Esophagus muscularis mucosa (tissue), 4 donors: Measurements from ENCODE around the gene EMP1. TPM values are rescaled to one million over a fixed set of nuclear protein-coding genes. Genes with fewer than 3 reads are reported as not detected.

Experiments used
- DNase-seq: peaks from one replicate; pipeline ENCODE4 v3.0.0-alpha.2; 2017; ENCODE audit errors: extremely low spot score
- H3K27ac ChIP-seq, 4 donors: fragments of 200-600 bp; sonication (generic); replicated peaks in 1 of 4; 1 replicate in 3 of 4; 2 replicates in 1 of 4; pipeline ENCODE4 v1.5.1; 2016 to 2019; ENCODE audit warnings: mild to moderate bottlenecking in 1 of 4
- H3K27me3 ChIP-seq, 4 donors: fragments of 200-600 bp; sonication (generic); one replicate each; pipeline versions ENCODE4 v1.5.1 to v1.6.0; 2016 to 2019
- H3K36me3 ChIP-seq, 4 donors: fragments of 200-600 bp; sonication (generic); one replicate each; pipeline ENCODE4 v1.5.1; 2016 to 2019
- H3K4me1 ChIP-seq, 4 donors: fragments of 200-600 bp; sonication (generic); one replicate each; pipeline ENCODE4 v1.5.1; 2016 to 2019
- H3K4me3 ChIP-seq, 4 donors: fragments of 200-600 bp; sonication (generic); 1 replicate in 2 of 4; 2 replicates in 2 of 4; pipeline ENCODE4 v1.5.1; 2016 to 2019; ENCODE audit warnings: mild to moderate bottlenecking in 4 of 4, moderate library complexity in 1 of 4
- H3K9me3 ChIP-seq, 4 donors: fragments of 200-600 bp; sonication (generic); 1 replicate in 3 of 4; 2 replicates in 1 of 4; pipeline ENCODE4 v1.5.1; 2016 to 2019
- CTCF ChIP-seq, 3 experiments: fragments of 200-600 bp in 2 of 3; fragments of 450-650 bp in 1 of 3; sonication (generic) in 2 of 3; IDR thresholded peaks; one replicate each; pipeline ENCODE4 v1.5.1; 2017 to 2019; ENCODE audit warnings: antibody characterized with exemption in 3 of 3, mild to moderate bottlenecking in 2 of 3, moderate library complexity in 1 of 3
- EP300 ChIP-seq: sonication (generic); formaldehyde crosslinking; IDR thresholded peaks from one replicate; pipeline ENCODE4 v1.6.1; 2017; ENCODE audit warnings: antibody characterized with exemption
- POLR2A ChIP-seq: fragments of 450-650 bp; IDR thresholded peaks from one replicate; pipeline ENCODE4 v1.6.1; 2017; ENCODE audit warnings: antibody characterized with exemption, moderate library complexity, mild to moderate bottlenecking, low read depth
- POLR2AphosphoS5 ChIP-seq, 2 donors: sonication (generic); formaldehyde crosslinking; IDR thresholded peaks; one replicate each; pipeline ENCODE4 v1.6.1; 2017; ENCODE audit warnings: antibody characterized with exemption in 2 of 2
- WGBS: methylation state at CpG from one replicate; pipeline ENCODE4 v1.1.5; 2018; 5-methylcytosine and 5-hydroxymethylcytosine counted together
- intact Hi-C: fragments of 100-400 bp; cut with DNase I; formaldehyde crosslinking; loops from one replicate; pipeline ENCODE4 v1.15.1; 2023
- total RNA-seq, 4 donors: library from RNA; depleted of rRNA; stranded (reverse); fragments of >200 nt; gene quantifications; one replicate each; pipeline versions ENCODE4 v1.1.0 to v1.2.1, GENCODE V29; 2016

Gene EMP1
- total RNA-seq, 4 donors from 2014 or later = 42.8 to 425 (median 63.0) TPM

GRCh38 chr12:13211191-13211858 lies 14.8 kb downstream of the EMP1 start:
- Histone ChIP-seq H3K27me3 (no peaks in the 10 kb centered on the region), H3K27ac (no peak overlapping the region), H3K4me1 (peaks cover 34 to 56% (median 44%) of the 10 kb centered on the region in 4 donors), H3K9me3 (no peaks in the 10 kb centered on the region), H3K36me3 (peaks cover 26 to 58% (median 39%) of the 10 kb centered on the region in 4 donors), H3K4me3 (no peak overlapping the region)
- 63% methylated on average over 7 of the region's 7 CpGs for WGBS
- intact Hi-C loops = loop anchor here (5.0 kb wide), 1 partner anchor 114 kb away; no protein-coding TSS in a partner anchor
- TF ChIP-seq EP300 (no peak), POLR2A (no peak), POLR2AphosphoS5 (IDR thresholded peaks at IDR 0.05) (no peak), CTCF (IDR thresholded peaks at IDR 0.05) (no peak)
- no peak for DNase-seq

GRCh38 chr12:13211859-13212664 lies 15.5 kb downstream of the EMP1 start:
- Histone ChIP-seq H3K27me3 (no peaks in the 10 kb centered on the region), H3K4me1 (peaks cover 33 to 49% (median 37%) of the 10 kb centered on the region in 4 donors), H3K9me3 (no peaks in the 10 kb centered on the region), H3K27ac (no peak overlapping the region), H3K36me3 (peaks cover 31 to 61% (median 42%) of the 10 kb centered on the region in 4 donors), H3K4me3 (no peak overlapping the region)
- 60% methylated on average over 8 of the region's 8 CpGs for WGBS
- DNase-seq = no peak
- TF ChIP-seq POLR2A (no peak), CTCF (IDR thresholded peaks at IDR 0.05) (peak; percentile 74 to 79 (median 78))
- intact Hi-C loops = loop anchor here (1.0 to 5.0 kb wide), 2 partner anchors 115 to 296 kb away; no protein-coding TSS in a partner anchor

- intact Hi-C loops = no loop called here
Measured at GRCh38 chr12:13215056-13215455, 18.5 kb downstream of the EMP1 start.

GRCh38 chr12:13218641-13219040 lies 22.1 kb downstream of the EMP1 start:
- H3K4me3 ChIP-seq = no peak overlapping the region
- intact Hi-C loops = no loop called here
- H3K27ac ChIP-seq = no peak overlapping the region
- H3K27me3 ChIP-seq = no peaks in the 10 kb centered on the region
- H3K4me1 ChIP-seq = peaks cover 0 to 7% (median 5%) of the 10 kb centered on the region in 4 donors
- 86% methylated on average over 3 of the region's 3 CpGs for WGBS
- H3K9me3 ChIP-seq = peaks cover 0 to 7% (median 0%) of the 10 kb centered on the region in 4 donors
- TF ChIP-seq POLR2AphosphoS5 (IDR thresholded peaks at IDR 0.05) (peak in 1 of 2 donors; percentile 8), POLR2A (no peak)
- H3K36me3 ChIP-seq = peaks cover 25 to 59% (median 39%) of the 10 kb centered on the region in 4 donors
- no peak for DNase-seq

More at GRCh38 chr12:13215056-13215455, 18.5 kb downstream of the EMP1 start:
- no peak for DNase-seq
- H3K27me3 ChIP-seq = no peaks in the 10 kb centered on the region
- peaks cover 7 to 19% (median 10%) of the 10 kb centered on the region in 4 donors for H3K4me1 ChIP-seq
- H3K27ac ChIP-seq = no peak overlapping the region
- 98% methylated on average over 4 of the region's 4 CpGs for WGBS
- H3K4me3 ChIP-seq = no peak overlapping the region
- peaks cover 0 to 7% (median 0%) of the 10 kb centered on the region in 4 donors for H3K9me3 ChIP-seq
- peaks cover 35 to 85% (median 49%) of the 10 kb centered on the region in 4 donors for H3K36me3 ChIP-seq
- TF ChIP-seq CTCF (IDR thresholded peaks at IDR 0.05) = no peak
- TF ChIP-seq POLR2AphosphoS5 (IDR thresholded peaks at IDR 0.05) = no peak
- no peak for TF ChIP-seq POLR2A
- TF ChIP-seq EP300 = no peak

- H3K4me1 ChIP-seq = peaks cover 0 to 7% (median 5%) of the 10 kb centered on the region in 4 donors
- peaks cover 18 to 52% (median 32%) of the 10 kb centered on the region in 4 donors for H3K36me3 ChIP-seq
- H3K27ac ChIP-seq = no peak overlapping the region
- 88% methylated on average over 3 of the region's 3 CpGs for WGBS
- H3K27me3 ChIP-seq = no peaks in the 10 kb centered on the region
- DNase-seq = no peak
- TF ChIP-seq EP300 (no peak), POLR2AphosphoS5 (IDR thresholded peaks at IDR 0.05) (no peak), CTCF (IDR thresholded peaks at IDR 0.05) (no peak)
- intact Hi-C loops = no loop called here
- H3K9me3 ChIP-seq = peaks cover 0 to 7% (median 0%) of the 10 kb centered on the region in 4 donors
- no peak overlapping the region for H3K4me3 ChIP-seq
Measured at GRCh38 chr12:13219320-13219719, 22.8 kb downstream of the EMP1 start.
